ENCODE measurements around the gene C4orf50.

DNA sequence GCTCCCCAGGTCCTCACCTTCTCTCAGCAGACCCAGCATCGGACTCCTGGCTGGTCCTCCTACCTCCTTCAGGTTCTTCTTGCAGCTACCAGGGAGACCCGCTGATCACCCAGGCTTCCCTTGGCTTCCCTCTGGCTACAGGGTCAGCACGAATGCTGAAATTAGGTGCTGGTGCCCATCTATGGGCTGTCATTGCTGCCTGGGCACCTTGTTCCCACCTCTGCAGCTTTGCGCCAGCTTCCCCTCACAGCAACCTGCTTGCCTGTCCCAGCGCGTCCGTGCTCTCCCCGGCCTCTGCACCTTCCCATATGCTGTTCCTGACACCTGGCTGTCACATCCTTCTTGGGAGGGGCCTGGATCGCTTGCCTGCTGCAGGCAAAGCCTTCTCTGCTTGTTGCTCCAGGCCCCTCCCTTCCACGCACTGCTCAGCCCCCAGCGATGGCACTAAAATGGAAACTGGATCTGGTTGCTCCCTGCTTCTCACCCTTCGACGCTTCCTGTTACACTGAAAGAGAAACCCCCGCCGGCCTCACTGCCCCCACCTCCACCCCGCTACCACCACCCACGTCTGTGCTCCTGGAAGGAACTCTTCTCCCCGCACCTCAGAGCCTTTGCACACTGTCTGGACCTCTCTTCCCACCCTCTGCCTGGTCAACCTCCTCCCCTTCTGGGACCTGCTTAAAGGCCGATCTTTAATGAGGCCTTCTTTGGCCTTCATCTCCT lies 22.2 kb downstream of the C4orf50 start:
- TF ChIP-seq POLR2A (IDR thresholded peaks at IDR 0.05; ENCODE audit: low read length): no peak
- no peak for TF ChIP-seq GATA1 (IDR thresholded peaks at IDR 0.05; ENCODE audit: low read depth, low read length)

All from erythroblast (primary cell).